ENCODE data around the gene HSD11B1L.

DNA sequence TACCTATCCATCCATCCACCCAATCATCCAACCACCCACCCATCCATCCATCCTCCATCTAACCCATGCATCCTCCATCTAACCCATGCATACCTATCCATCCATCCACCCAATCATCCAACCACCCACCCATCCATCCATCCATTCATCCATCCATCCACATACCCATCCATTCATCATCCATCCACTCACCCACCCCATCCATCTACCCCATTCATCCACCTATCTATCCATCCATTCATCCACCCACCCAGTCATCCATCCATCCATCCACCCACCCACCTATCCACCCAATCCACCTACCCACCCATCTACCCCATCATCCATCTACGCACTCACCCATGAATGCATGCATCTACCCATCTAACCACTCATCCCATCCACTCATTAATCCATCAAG, 7.1 kb upstream of the HSD11B1L start:
- TF ChIP-seq, protein P1, sequence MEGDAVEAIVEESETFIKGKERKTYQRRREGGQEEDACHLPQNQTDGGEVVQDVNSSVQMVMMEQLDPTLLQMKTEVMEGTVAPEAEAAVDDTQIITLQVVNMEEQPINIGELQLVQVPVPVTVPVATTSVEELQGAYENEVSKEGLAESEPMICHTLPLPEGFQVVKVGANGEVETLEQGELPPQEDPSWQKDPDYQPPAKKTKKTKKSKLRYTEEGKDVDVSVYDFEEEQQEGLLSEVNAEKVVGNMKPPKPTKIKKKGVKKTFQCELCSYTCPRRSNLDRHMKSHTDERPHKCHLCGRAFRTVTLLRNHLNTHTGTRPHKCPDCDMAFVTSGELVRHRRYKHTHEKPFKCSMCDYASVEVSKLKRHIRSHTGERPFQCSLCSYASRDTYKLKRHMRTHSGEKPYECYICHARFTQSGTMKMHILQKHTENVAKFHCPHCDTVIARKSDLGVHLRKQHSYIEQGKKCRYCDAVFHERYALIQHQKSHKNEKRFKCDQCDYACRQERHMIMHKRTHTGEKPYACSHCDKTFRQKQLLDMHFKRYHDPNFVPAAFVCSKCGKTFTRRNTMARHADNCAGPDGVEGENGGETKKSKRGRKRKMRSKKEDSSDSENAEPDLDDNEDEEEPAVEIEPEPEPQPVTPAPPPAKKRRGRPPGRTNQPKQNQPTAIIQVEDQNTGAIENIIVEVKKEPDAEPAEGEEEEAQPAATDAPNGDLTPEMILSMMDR (IDR thresholded peaks at IDR 0.05), result no peak
- TF ChIP-seq POLR2A (IDR thresholded peaks at IDR 0.05), result no peak
- TF ChIP-seq POLR2AphosphoS5 (IDR thresholded peaks at IDR 0.05), result no peak

All from breast epithelium (tissue), 3 donors.